ENCODE data around the gene ZFR2. TPM values are rescaled to one million over a fixed set of nuclear protein-coding genes. Genes with fewer than 3 reads are reported as not detected.

Gene ZFR2
- total RNA-seq, 1 experiment from 2014 or later, result not detected

DNA sequence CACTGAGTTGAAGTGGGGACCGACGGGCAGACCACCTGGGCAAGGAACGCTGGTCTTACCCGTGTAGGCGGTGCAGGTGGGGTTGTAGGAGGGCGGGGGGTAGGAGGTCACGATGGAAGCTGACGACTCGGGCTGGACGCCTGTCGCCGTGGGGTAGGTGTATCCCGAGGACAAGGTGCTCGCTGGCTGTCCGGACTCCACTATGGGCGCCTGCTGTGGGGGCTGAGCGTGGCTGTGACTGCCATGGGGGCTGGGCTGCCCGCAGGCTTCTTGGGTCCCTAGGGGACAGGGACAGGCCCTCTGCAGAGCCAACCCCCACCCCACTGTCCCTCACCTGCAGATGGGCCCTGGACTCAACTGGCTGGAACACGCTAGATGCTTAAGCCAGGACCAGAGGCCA lies 37.2 kb downstream of the ZFR2 start:
- H3K27ac ChIP-seq (ENCODE audit: low read length), result no peak overlapping the region
- H3K36me3 ChIP-seq (ENCODE audit: low read depth, low read length), result no peaks in the 10 kb centered on the region
- TF ChIP-seq EZH2phosphoT487 (IDR thresholded peaks at IDR 0.05; ENCODE audit: borderline replicate concordance, low read length) (no peak), EZH2 (IDR thresholded peaks at IDR 0.05; ENCODE audit: low read length, unreplicated experiment) (no peak)
- TF ChIP-seq, protein P1, sequence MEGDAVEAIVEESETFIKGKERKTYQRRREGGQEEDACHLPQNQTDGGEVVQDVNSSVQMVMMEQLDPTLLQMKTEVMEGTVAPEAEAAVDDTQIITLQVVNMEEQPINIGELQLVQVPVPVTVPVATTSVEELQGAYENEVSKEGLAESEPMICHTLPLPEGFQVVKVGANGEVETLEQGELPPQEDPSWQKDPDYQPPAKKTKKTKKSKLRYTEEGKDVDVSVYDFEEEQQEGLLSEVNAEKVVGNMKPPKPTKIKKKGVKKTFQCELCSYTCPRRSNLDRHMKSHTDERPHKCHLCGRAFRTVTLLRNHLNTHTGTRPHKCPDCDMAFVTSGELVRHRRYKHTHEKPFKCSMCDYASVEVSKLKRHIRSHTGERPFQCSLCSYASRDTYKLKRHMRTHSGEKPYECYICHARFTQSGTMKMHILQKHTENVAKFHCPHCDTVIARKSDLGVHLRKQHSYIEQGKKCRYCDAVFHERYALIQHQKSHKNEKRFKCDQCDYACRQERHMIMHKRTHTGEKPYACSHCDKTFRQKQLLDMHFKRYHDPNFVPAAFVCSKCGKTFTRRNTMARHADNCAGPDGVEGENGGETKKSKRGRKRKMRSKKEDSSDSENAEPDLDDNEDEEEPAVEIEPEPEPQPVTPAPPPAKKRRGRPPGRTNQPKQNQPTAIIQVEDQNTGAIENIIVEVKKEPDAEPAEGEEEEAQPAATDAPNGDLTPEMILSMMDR (conservative IDR thresholded peaks at IDR 0.05; ENCODE audit: low read depth, low read length), result no peak
- H3K27me3 ChIP-seq (ENCODE audit: low read length), result no peaks in the 10 kb centered on the region
- ChIA-PET CTCF (no interaction called here), POLR2A (ENCODE audit: unreplicated experiment) (no interaction called here)
- no peaks in the 10 kb centered on the region for H3K9me3 ChIP-seq (ENCODE audit: low read length)
- H3K4me2 ChIP-seq (ENCODE audit: low read length), result no peak overlapping the region
- H4K20me1 ChIP-seq (ENCODE audit: low read length), result no peaks in the 10 kb centered on the region
- no peak overlapping the region for H3K9ac ChIP-seq (ENCODE audit: low read length)
- H2AFZ ChIP-seq (ENCODE audit: low read length), result no peak overlapping the region
- no peak for ATAC-seq
- no peak for DNase-seq
- H3K4me3 ChIP-seq (ENCODE audit: low read length), result no peak overlapping the region
- no peaks in the 10 kb centered on the region for H3K9me2 ChIP-seq (replicated peaks; ENCODE audit: low read length)
- no peaks in the 10 kb centered on the region for H3F3A ChIP-seq (ENCODE audit: low read length, unreplicated experiment)
- no TSS peak for BruUV-seq (replicated peaks)
- H3K4me1 ChIP-seq (ENCODE audit: insufficient read depth, low read length), result peaks cover 3% of the 10 kb centered on the region; the same call in 1 of the 2 replicates
- no peaks in the 10 kb centered on the region for H3K79me2 ChIP-seq (ENCODE audit: low read length)
- intact Hi-C loops (cut with micrococcal nuclease), result no loop called here

DNA sequence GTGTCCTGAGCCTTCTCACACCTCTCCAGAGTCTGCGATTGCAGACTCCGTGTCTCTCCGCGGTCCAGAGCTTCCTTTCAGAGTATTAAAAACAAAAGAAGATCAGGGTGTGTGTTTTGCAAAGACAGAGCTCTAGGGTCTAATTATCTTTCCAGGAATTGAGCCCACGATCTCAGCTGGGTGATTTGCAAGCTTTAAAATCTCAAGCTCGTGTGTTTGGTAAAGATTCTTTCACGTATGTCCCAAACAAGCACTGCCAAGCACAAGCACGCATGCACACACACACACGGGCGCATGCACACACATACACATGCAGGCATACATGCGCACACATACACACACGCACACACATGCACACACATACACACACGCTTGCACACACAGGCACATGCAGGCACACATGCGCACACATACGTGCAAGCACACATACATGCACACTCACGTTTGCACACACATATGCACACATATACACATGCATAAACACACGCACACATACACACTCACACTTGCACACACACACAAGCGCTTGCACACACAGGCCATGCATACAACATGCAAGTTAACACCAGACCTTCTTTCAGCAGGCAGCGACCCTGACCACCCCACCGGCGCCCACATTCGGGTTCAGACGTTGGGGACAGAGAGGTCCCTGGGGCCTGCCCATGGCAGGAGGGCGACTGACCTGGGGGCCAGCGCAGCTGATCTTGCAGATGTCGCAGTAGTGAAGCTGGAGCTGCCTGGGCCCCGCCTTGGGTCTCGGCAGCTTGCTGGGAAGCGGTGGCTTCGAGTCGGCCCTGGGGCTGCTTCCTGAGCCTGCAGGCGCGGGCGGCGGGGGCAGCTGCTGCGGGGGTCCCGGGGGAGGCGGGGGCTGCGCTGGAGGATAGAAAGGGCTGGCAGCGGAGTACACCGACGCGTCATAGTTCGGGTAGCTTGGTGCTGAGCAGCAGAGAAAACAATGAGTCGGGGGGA lies 37.9 kb downstream of the ZFR2 start:
- TF ChIP-seq EZH2phosphoT487 (IDR thresholded peaks at IDR 0.05; ENCODE audit: borderline replicate concordance, low read length) (no peak), EZH2 (IDR thresholded peaks at IDR 0.05; ENCODE audit: low read length, unreplicated experiment) (no peak)
- TF ChIP-seq, protein P1 (conservative IDR thresholded peaks at IDR 0.05; ENCODE audit: low read depth, low read length), result no peak
- DNase-seq (no peak), ATAC-seq (no peak)
- Histone ChIP-seq H3K79me2 (ENCODE audit: low read length) (no peaks in the 10 kb centered on the region), H3K9me2 (replicated peaks; ENCODE audit: low read length) (no peaks in the 10 kb centered on the region), H3K27ac (ENCODE audit: low read length) (no peak overlapping the region), H3K4me1 (ENCODE audit: insufficient read depth, low read length) (peaks cover 3% of the 10 kb centered on the region; the same call in 1 of the 2 replicates), H4K20me1 (ENCODE audit: low read length) (no peaks in the 10 kb centered on the region), H2AFZ (ENCODE audit: low read length) (no peak overlapping the region), H3K9ac (ENCODE audit: low read length) (no peak overlapping the region), H3K4me2 (ENCODE audit: low read length) (no peak overlapping the region), H3F3A (ENCODE audit: low read length, unreplicated experiment) (no peaks in the 10 kb centered on the region), H3K27me3 (ENCODE audit: low read length) (no peaks in the 10 kb centered on the region), H3K4me3 (ENCODE audit: low read length) (no peak overlapping the region), H3K9me3 (ENCODE audit: low read length) (no peaks in the 10 kb centered on the region), H3K36me3 (ENCODE audit: low read depth, low read length) (no peaks in the 10 kb centered on the region)
- intact Hi-C loops (cut with micrococcal nuclease), result no loop called here
- POLR2A ChIA-PET (ENCODE audit: unreplicated experiment), result no interaction called here
- CTCF ChIA-PET, result no interaction called here
- no TSS peak for BruUV-seq (replicated peaks)

DNA sequence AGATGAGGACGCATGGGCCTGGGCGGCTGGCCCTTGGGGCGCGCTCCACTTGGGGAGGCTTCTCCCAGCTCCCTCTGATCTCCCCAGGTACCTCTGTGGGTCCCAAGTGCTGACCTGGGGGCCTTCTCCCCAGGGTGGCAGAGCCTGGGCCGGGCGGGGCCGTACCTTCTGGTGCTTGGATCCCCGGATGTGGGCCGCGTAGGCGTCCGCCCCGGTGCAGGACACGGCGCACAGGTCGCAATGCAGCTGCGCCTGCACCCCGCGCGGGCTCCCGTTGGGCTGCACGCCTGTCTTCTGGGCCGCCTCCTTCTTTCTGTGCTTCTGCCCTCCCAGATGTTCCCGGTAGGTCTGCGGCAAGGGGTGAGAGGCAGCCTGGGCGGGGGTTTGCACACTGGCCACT lies 41.5 kb downstream of the ZFR2 start:
- Histone ChIP-seq H3K4me1 (ENCODE audit: insufficient read depth, low read length) (peaks cover 3% of the 10 kb centered on the region; the same call in 1 of the 2 replicates), H4K20me1 (ENCODE audit: low read length) (no peaks in the 10 kb centered on the region), H3K79me2 (ENCODE audit: low read length) (no peaks in the 10 kb centered on the region), H3K9ac (ENCODE audit: low read length) (no peak overlapping the region), H3K27ac (ENCODE audit: low read length) (no peak overlapping the region), H3K9me3 (ENCODE audit: low read length) (no peaks in the 10 kb centered on the region), H3K4me2 (ENCODE audit: low read length) (no peak overlapping the region), H3K4me3 (ENCODE audit: low read length) (no peak overlapping the region), H3K27me3 (ENCODE audit: low read length) (no peaks in the 10 kb centered on the region), H2AFZ (ENCODE audit: low read length) (no peak overlapping the region), H3F3A (ENCODE audit: low read length, unreplicated experiment) (no peaks in the 10 kb centered on the region), H3K36me3 (ENCODE audit: low read depth, low read length) (no peaks in the 10 kb centered on the region), H3K9me2 (replicated peaks; ENCODE audit: low read length) (no peaks in the 10 kb centered on the region)
- DNase-seq (no peak), ATAC-seq (no peak)
- POLR2A ChIA-PET (ENCODE audit: unreplicated experiment), result no interaction called here
- no TSS peak for BruUV-seq (replicated peaks)
- CTCF ChIA-PET, result no interaction called here
- intact Hi-C loops (cut with micrococcal nuclease), result no loop called here
- TF ChIP-seq, protein P1 (conservative IDR thresholded peaks at IDR 0.05; ENCODE audit: low read depth, low read length), result no peak
- no peak for TF ChIP-seq EZH2phosphoT487 (IDR thresholded peaks at IDR 0.05; ENCODE audit: borderline replicate concordance, low read length)
- TF ChIP-seq EZH2 (IDR thresholded peaks at IDR 0.05; ENCODE audit: low read length, unreplicated experiment), result no peak
